Measurements from ENCODE around the gene AQP12A. TPM values are rescaled to one million over a fixed set of nuclear protein-coding genes. Genes with fewer than 3 reads are reported as not detected.

AQP12A gene
- total RNA-seq, 1 donor from 2014 or later = not detected

DNA sequence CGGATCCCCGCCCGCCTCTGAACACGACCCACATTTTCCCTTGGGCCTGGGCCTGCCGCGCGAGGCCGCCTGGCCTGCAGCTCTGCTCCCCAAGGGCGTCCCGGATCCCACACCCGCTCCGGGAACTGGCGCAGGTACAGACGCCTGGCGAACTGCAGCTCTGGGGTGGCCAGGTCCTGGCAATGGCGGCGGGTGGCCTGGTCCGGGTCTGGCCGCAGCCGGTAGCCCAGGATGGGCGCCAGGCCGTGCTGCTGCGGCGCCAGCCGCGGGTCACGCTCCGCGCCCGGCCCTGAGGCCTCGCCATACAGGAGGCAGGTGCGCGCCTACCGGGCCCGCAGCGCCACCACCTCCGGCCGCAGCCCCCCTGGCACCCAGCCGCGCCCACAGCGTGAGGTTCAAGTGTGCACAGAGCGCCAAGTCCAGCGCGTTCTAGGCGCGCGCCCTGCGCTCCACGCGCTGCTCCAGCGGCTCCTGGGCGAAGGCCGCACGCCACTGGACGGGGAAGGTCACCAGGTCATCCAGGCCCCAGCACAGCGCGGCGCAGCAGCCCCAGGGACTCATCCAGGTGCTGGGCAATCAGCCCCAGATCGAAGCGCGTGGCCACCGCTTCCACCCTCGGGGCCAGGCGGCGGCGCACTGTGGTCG is 9.5 kb downstream of the AQP12A start:
- no peak overlapping the region for H3K4me3 ChIP-seq
- no peaks in the 10 kb centered on the region for H3K4me1 ChIP-seq
- DNase-seq (no peak), ATAC-seq (no peak)
- intact Hi-C loops (cut with DNase I) = no loop called here
- no peak overlapping the region for H3K27ac ChIP-seq
- H3K27me3 ChIP-seq = peaks cover 4% of the 10 kb centered on the region
- H3K9me3 ChIP-seq = no peaks in the 10 kb centered on the region
- TF ChIP-seq, protein P1, sequence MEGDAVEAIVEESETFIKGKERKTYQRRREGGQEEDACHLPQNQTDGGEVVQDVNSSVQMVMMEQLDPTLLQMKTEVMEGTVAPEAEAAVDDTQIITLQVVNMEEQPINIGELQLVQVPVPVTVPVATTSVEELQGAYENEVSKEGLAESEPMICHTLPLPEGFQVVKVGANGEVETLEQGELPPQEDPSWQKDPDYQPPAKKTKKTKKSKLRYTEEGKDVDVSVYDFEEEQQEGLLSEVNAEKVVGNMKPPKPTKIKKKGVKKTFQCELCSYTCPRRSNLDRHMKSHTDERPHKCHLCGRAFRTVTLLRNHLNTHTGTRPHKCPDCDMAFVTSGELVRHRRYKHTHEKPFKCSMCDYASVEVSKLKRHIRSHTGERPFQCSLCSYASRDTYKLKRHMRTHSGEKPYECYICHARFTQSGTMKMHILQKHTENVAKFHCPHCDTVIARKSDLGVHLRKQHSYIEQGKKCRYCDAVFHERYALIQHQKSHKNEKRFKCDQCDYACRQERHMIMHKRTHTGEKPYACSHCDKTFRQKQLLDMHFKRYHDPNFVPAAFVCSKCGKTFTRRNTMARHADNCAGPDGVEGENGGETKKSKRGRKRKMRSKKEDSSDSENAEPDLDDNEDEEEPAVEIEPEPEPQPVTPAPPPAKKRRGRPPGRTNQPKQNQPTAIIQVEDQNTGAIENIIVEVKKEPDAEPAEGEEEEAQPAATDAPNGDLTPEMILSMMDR (IDR thresholded peaks at IDR 0.05) = no peak
- no peaks in the 10 kb centered on the region for H3K36me3 ChIP-seq

DNA sequence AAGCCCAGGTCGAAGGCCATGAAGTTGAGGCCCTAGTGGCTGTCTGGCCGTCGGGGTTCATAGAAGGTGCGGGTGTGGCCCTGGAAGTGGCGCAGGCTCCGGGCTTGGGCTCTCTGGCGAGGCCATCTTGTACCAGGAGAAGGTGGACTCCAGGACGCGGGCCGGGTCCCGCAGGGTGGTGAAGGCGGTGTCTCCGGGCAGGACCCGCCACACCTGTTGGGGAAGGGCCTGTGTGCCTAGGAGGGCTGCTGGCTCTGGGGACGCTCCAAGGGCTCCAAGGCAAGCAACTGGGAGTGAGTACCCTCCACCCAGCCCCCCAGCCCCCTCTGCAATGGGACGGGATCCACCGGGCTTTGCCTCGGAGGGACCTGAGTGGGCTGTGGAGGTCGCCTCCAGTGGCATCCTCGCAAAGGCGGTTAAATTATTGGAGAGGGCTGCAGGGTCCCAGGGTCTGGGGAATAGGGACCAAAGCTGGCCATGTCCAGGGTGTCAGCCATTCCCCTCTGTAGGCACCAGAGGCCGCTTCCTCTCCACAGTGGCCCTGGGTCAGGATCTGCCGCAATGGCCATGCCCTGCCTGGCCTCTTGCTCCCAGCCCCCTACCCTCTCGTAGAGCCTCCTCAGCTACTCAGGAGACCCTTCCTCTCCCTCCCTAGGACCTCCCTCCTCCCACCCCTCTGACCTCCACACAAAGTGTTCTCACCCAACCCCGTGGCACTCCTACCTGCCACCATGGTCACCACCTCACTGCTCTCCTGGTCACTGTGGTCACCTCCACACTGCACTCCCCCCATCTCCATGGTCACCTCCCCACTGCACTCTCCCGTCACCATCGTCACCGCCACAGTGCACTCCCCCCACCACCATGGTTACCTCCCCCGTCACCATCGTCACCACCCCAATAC is 10.3 kb downstream of the AQP12A start:
- H3K27ac ChIP-seq = no peak overlapping the region
- DNase-seq (no peak), ATAC-seq (no peak)
- H3K4me3 ChIP-seq = no peak overlapping the region
- H3K9me3 ChIP-seq = no peaks in the 10 kb centered on the region
- TF ChIP-seq, protein P1 (IDR thresholded peaks at IDR 0.05) = no peak
- no peaks in the 10 kb centered on the region for H3K4me1 ChIP-seq
- H3K27me3 ChIP-seq = peaks cover 4% of the 10 kb centered on the region
- no peaks in the 10 kb centered on the region for H3K36me3 ChIP-seq
- intact Hi-C loops (cut with DNase I) = no loop called here

DNA sequence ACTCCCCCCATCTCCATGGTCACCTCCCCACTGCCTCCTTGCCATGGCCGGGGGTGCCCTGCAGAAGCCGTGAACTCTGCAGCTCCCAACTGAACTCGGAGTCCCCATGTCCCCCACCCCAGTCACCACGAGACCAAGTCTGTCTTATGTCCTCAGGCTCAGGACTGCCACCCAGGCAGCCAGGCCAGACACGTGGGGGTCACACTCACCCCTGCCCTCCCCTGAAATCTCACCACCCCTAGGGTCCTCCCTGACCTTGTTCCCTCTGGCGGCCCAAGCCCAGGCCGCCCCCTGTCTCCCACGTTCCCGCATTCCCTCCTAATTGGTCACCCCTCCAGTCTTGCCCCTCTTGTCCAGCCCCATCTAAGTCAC is 11.0 kb downstream of the AQP12A start:
- H3K9me3 ChIP-seq = no peaks in the 10 kb centered on the region
- H3K27ac ChIP-seq = no peak overlapping the region
- H3K4me3 ChIP-seq = no peak overlapping the region
- ATAC-seq = no peak
- no peaks in the 10 kb centered on the region for H3K4me1 ChIP-seq
- H3K27me3 ChIP-seq = peaks cover 4% of the 10 kb centered on the region
- TF ChIP-seq, protein P1 (IDR thresholded peaks at IDR 0.05) = no peak
- intact Hi-C loops (cut with DNase I) = no loop called here
- DNase-seq = no peak
- no peaks in the 10 kb centered on the region for H3K36me3 ChIP-seq

DNA sequence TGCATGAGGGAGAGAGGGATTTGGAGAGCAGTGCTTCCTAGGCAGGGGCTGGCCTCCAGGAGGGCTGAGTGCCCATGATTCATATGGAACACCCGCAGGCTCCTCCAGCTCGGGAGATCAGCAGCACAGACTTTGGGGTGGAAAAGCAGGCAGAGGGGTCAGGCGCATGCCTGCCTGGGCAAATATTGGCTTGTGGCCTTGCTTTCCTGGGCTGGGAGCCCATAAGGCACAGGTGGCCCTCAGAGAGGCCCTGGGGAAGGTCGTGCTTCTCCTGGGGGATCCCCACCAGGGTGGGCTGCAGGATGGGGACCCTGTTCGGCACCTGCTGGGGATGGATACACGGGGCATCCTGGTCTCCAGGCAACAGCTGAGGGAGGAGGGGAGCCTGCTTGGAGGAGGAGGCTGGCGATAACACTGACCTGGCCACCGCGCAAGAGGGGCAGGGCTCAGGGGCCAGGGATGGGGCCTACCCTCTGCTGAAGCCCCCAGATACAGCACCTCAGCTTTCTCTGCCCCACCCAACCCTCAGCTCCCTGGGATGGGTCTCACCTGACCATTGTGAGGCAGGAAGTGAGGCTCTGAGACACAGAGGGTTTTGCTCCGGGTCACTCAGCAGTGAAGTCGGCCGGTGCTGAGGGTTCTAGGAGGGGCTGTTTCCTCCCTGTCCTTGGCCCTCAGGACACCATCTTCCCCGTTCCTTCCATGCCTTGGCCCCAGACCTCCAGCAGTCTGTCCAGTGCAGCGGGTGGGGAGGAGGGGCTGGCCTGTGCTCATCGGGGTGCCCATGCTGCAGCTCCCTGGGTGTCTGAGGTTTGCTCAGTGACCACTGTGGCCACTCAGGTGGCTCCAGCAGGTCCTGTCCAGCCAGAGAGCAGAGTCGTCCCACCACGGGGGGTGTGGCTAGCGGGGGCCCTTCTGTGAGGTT is 12.0 kb downstream of the AQP12A start:
- Histone ChIP-seq H3K36me3 (no peaks in the 10 kb centered on the region), H3K9me3 (no peaks in the 10 kb centered on the region), H3K4me3 (no peak overlapping the region), H3K27ac (no peak overlapping the region), H3K27me3 (peaks cover 4% of the 10 kb centered on the region), H3K4me1 (no peaks in the 10 kb centered on the region)
- ATAC-seq = no peak
- DNase-seq = no peak
- intact Hi-C loops (cut with DNase I) = no loop called here
- TF ChIP-seq, protein P1 (IDR thresholded peaks at IDR 0.05) = no peak

DNA sequence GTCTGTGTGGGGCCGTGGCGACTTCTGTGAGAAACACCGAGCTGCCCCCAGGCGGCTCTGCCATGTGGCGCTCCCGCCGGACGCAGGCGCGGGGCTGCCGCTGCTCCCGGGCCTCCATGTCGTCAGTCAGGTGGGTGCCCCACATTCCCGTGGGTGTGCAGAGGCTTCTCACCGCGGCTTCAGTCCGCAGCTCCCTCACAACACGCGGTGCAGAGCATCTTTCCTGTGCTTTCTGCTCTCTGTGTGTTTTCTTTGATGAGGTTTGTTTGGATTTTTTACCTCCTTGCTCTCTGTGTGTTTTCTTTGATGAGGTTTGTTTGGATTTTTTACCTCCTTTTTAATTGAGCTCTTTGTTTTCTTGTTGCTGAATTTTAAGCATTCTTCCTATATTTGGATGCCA is 13.0 kb downstream of the AQP12A start:
- H3K4me1 ChIP-seq = no peaks in the 10 kb centered on the region
- H3K27me3 ChIP-seq = peaks cover 4% of the 10 kb centered on the region
- H3K27ac ChIP-seq = no peak overlapping the region
- intact Hi-C loops (cut with DNase I) = no loop called here
- H3K9me3 ChIP-seq = no peaks in the 10 kb centered on the region
- ATAC-seq (no peak), DNase-seq (no peak)
- TF ChIP-seq, protein P1 (IDR thresholded peaks at IDR 0.05) = no peak
- H3K36me3 ChIP-seq = no peaks in the 10 kb centered on the region
- H3K4me3 ChIP-seq = no peak overlapping the region

All from upper lobe of right lung (tissue), 1 donor.